GM12892 (cell line): ENCODE data around the gene CNDP1.

ENCODE experiments used
- POLR2A ChIP-seq: IDR thresholded peaks from 2 replicates; pipeline ENCODE4 v1.6.1; 2011; ENCODE audit warnings: low read depth, low read length, control low read depth
- POLR2AphosphoS5 ChIP-seq: IDR thresholded peaks from 2 replicates; pipeline ENCODE4 v1.6.1; 2011; ENCODE audit warnings: low read depth, low read length, control low read depth
- TAF1 ChIP-seq: IDR thresholded peaks from 2 replicates; pipeline ENCODE4 v1.6.1; 2011; ENCODE audit warnings: low read depth, mild to moderate bottlenecking, control low read depth, low read length, borderline replicate concordance

DNA sequence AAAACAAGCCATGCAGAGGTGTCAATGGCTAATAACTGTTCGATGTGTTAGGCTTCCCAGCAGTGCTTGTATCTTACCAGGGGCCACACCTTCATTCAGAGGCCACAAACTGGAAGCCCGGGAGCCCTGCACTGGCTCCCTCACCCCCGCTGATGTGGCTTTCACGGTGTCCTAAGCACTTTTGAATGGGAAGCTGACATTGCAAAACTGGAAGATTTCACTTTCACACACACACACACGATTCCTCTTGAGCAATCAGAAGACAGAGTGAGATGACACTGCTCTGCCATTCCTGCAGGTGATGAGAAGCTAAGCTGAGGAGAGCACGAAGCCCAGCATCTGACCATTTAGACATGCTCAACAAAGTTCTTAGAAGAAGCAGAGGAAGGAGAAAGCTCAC, 54.7 kb downstream of the CNDP1 start:
- no peak for TF ChIP-seq POLR2A
- no peak for TF ChIP-seq POLR2AphosphoS5
- no peak for TF ChIP-seq TAF1
